Adrenal gland (tissue), 12 donors: ENCODE data around the gene ANO10. TPM values are rescaled to one million over a fixed set of nuclear protein-coding genes. Genes with fewer than 3 reads are reported as not detected.

Source experiments
- DNase-seq, 7 donors: peaks; one replicate each; pipeline ENCODE4 v3.0.0-alpha.2; 2019 to 2020
- H3K27ac ChIP-seq, 5 donors: fragments of 200-600 bp; sonication (generic) in 4 of 5; 1 replicate in 3 of 5; 2 replicates in 2 of 5; pipeline versions ENCODE4 v1.5.1 to v1.8.0; 2016 to 2020; ENCODE audit warnings: mild to moderate bottlenecking in 1 of 5
- H3K27me3 ChIP-seq: fragments of 200-600 bp; 2 replicates; pipeline ENCODE4 v1.8.0; 2021
- H3K36me3 ChIP-seq, 2 donors: fragments of 200-600 bp; replicated peaks in 1 of 2; 1 replicate in 1 of 2; 2 replicates in 1 of 2; pipeline versions ENCODE4 v1.5.1 to v1.8.0; 2018 to 2022
- H3K4me1 ChIP-seq, 2 donors: fragments of 200-600 bp; replicated peaks in 1 of 2; 1 replicate in 1 of 2; 2 replicates in 1 of 2; pipeline versions ENCODE4 v1.5.1 to v1.8.0; 2018 to 2021
- H3K4me3 ChIP-seq, 4 donors: fragments of 200-600 bp; sonication (generic) in 3 of 4; one replicate each; pipeline ENCODE4 v1.5.1; 2016 to 2018
- H3K9me3 ChIP-seq, 3 donors: fragments of 200-600 bp; sonication (generic) in 1 of 3; replicated peaks in 1 of 3; 1 replicate in 2 of 3; 2 replicates in 1 of 3; pipeline versions ENCODE4 v1.5.1 to v1.8.0; 2016 to 2021
- POLR2A ChIP-seq, 2 donors: fragments of 450-650 bp; IDR thresholded peaks; one replicate each; pipeline ENCODE4 v1.6.1; 2017; ENCODE audit warnings: antibody characterized with exemption in 2 of 2, mild to moderate bottlenecking in 2 of 2, moderate library complexity in 1 of 2
- WGBS, 4 donors: extraction: QIAGEN DNeasy Blood & Tissue Kit in 2 of 4; methylation state at CpG; one replicate each; pipeline versions ENCODE4 v1.1.5 to v1.1.7; 2013 to 2017; 5-methylcytosine and 5-hydroxymethylcytosine counted together
- intact Hi-C, 2 donors: fragments of 100-400 bp; cut with DNase I; formaldehyde crosslinking; loops; one replicate each; pipeline versions ENCODE4 v1.14.1 to v1.15.0; 2022 to 2023
- polyA plus RNA-seq, 3 donors: library from polyadenylated mRNA; stranded (reverse); fragments of 200-250 nt in 2 of 3; fragments of 350-450 nt in 1 of 3; fragmentation: Illumina TruSeq in 1 of 3; extraction: RNeasy Lipid Tissue Mini Kit (QIAGEN cat#74804) in 1 of 3; gene quantifications; one replicate each; pipeline ENCODE4 v1.2.3, GENCODE V29; 2013 to 2014
- total RNA-seq, 9 donors: library from RNA; depleted of rRNA in 4 of 9; stranded (reverse); fragments of >200 nt in 4 of 9; fragments of 120-200 nt in 1 of 9; fragmentation: NEBNext Ultra II Directional in 1 of 9; extraction: Animal tissue kit (Norgen Biotek cat#: 25700) in 1 of 9; gene quantifications; one replicate each; pipeline versions ENCODE4 v1.1.0 to v1.2.4, GENCODE V29; 2013 to 2023
- TF ChIP-seq, protein P1 (sequence below), 6 experiments: fragments of 450-650 bp in 4 of 6; fragments of 200-600 bp in 2 of 6; sonication (generic) in 1 of 6; IDR thresholded peaks; 1 replicate in 5 of 6; 2 replicates in 1 of 6; pipeline versions ENCODE4 v1.5.1 to v1.8.0; 2016 to 2021; ENCODE audit warnings: antibody characterized with exemption in 6 of 6, mild to moderate bottlenecking in 2 of 6, moderate library complexity in 1 of 6
- donor health status: healthy with polysubstance abuse.
- donor health status: Bipolar disorder and iron deficiency.
- donor health status: DM: yes; HTN: yes; CAD: no.
- donor health status: DM: no; HTN: no; CAD: no.
- donor health status: DM: no; HTN: no; CAD: no.
- donor health status: DM: yes; HTN: yes; CAD: no.

The ANO10 gene
- total and polyA plus RNA-seq, 12 donors = 10.7 to 34.8 (median 22.0) TPM

DNA sequence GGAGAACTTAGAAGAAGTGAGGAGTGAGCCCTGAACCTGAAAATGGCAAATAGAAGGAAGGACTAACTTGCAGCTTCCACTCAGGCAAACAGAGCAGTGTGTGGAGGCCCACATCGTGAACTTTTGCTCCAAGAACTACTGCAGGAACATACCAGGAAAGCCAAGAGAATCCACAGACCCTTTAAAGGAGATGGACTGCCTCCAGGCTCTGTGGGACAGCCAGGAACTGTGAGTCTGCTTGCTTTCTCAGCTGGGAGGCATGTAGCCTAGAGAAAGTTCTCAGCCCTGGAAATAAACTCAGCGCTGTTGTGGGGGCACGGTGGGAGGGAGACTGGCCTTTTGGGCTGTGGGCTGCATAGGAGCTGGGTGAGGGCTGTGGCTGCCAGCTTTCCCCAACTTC, 242.5 kb downstream of the ANO10 start:
- 62 to 74% (median 66%) methylated on average over 3 of the region's 3 CpGs for WGBS, 4 donors
- H3K36me3 ChIP-seq = no peaks in the 10 kb centered on the region
- H3K4me1 ChIP-seq = peaks cover 0 to 11% of the 10 kb centered on the region in 2 donors
- TF ChIP-seq, protein P1, sequence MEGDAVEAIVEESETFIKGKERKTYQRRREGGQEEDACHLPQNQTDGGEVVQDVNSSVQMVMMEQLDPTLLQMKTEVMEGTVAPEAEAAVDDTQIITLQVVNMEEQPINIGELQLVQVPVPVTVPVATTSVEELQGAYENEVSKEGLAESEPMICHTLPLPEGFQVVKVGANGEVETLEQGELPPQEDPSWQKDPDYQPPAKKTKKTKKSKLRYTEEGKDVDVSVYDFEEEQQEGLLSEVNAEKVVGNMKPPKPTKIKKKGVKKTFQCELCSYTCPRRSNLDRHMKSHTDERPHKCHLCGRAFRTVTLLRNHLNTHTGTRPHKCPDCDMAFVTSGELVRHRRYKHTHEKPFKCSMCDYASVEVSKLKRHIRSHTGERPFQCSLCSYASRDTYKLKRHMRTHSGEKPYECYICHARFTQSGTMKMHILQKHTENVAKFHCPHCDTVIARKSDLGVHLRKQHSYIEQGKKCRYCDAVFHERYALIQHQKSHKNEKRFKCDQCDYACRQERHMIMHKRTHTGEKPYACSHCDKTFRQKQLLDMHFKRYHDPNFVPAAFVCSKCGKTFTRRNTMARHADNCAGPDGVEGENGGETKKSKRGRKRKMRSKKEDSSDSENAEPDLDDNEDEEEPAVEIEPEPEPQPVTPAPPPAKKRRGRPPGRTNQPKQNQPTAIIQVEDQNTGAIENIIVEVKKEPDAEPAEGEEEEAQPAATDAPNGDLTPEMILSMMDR (IDR thresholded peaks at IDR 0.05) = no peak
- no peak for TF ChIP-seq POLR2A (IDR thresholded peaks at IDR 0.05)
- H3K4me3 ChIP-seq = no peak overlapping the region
- intact Hi-C loops = no loop called here
- H3K9me3 ChIP-seq = no peaks in the 10 kb centered on the region
- no peaks in the 10 kb centered on the region for H3K27me3 ChIP-seq
- H3K27ac ChIP-seq = no peak overlapping the region
- no peak for DNase-seq

DNA sequence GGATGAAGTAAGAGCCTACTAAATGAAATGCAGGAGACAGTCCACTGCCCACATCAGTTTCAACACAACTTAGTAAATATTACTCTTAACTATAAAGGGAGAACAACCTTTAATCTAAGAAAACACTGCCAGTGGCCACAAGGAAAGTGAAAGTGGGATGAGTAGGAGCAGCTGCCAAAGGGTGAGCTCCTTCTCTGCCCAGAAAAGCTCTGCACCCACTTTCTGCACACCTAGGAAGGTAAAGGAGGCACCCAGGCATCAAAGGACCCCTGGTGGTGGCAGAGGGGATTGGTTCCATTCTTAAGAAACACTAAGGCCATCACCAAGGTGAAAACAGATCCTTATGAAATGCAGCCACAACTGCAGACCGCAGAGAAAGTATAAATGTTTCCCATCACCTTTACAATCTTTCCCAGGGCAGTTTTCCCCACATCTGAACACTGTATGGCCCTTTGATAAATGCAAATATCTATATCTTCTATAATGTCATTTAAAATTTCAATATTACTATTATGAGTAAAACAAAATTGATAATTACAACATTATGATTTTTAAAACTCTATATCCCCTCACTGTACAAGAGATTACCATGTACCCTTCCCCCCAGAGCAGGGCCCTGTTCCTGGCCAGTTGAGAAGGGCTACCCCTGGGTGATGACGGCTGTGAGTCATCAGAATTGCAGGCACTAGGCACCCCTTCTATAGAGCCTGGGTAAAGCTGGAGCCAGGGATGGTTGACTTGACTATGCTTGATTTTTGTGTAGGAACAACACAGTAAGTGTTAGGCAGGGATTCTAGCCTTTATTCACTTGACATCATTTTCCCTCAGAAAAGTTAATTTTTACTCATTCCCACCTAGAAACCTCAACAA, 243.5 kb downstream of the ANO10 start:
- H3K27me3 ChIP-seq = no peaks in the 10 kb centered on the region
- peaks cover 0 to 11% of the 10 kb centered on the region in 2 donors for H3K4me1 ChIP-seq
- DNase-seq = peak in 4 of 7 donors; percentile 44 to 71 (median 57)
- no peak overlapping the region for H3K4me3 ChIP-seq
- intact Hi-C loops = no loop called here
- 87 to 98% (median 88%) methylated on average over 2 of the region's 2 CpGs for WGBS, 4 donors
- no peak overlapping the region for H3K27ac ChIP-seq
- H3K9me3 ChIP-seq = no peaks in the 10 kb centered on the region
- no peak for TF ChIP-seq POLR2A (IDR thresholded peaks at IDR 0.05)
- TF ChIP-seq, protein P1 (IDR thresholded peaks at IDR 0.05) = peak; percentile 35 to 60 (median 54)
- H3K36me3 ChIP-seq = no peaks in the 10 kb centered on the region

DNA sequence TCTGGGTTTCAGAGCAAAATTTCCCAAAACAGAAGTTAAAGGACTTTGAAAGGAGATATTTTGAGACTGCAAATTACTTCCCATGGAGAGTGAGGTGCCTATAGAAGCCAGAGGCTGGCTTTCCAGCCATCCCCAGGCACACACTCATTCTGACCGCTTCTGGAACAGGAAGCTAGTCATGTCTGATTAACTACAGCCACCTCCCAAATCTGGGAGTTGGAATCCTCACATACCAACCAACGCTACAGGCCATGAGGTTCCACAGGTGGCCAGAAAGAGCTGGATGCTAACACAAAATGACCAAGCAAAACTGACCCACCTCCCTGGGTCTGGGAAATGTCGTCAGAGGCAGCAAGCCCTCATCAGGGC, 248.3 kb downstream of the ANO10 start:
- WGBS, 4 donors = 87 to 100% (median 93%) methylated on average over 3 of the region's 3 CpGs
- no peak for DNase-seq
- intact Hi-C loops = no loop called here
- no peak overlapping the region for H3K27ac ChIP-seq
- H3K9me3 ChIP-seq = no peaks in the 10 kb centered on the region
- TF ChIP-seq, protein P1 (IDR thresholded peaks at IDR 0.05) = no peak
- TF ChIP-seq POLR2A (IDR thresholded peaks at IDR 0.05) = no peak
- no peaks in the 10 kb centered on the region for H3K27me3 ChIP-seq
- H3K4me3 ChIP-seq = no peak overlapping the region
- H3K36me3 ChIP-seq = no peaks in the 10 kb centered on the region
- peaks cover 0 to 9% of the 10 kb centered on the region in 2 donors for H3K4me1 ChIP-seq

DNA sequence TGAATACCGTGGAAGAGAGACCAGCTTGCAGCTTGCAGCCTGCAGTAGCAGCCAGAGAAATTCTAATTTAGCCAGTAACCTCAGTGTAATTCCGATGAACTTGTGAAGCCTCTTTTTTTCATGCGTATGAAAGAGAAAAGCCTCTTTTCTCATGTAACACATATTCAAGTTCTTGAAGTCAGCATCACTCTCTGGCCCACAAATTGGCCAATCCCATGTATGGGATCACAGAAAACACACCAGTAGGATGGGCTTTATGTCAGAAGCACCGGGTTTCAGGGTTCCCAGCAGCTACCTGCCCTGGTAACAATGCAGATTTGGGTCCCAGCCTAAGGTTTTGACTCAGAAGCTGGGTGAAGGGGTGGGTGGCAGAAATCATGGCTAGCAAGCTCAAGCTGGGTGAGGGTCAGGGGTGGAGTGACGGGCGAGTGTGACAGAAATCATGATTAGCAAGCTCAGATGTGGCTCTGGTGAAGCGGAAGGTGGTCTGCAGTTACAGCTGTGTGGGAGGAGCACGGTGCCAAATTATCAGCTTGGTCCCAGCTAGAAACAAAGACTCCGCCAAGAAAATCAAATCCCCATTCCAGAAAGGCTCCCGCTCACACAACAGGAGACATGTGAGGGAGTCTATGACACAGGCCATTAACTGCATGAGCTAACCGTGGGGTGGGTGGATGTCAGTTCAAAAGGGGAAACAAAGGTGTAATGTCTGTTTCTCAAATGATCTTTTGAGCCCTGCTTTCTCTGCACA, 248.8 kb downstream of the ANO10 start:
- intact Hi-C loops = no loop called here
- no peak for DNase-seq
- no peak for TF ChIP-seq POLR2A (IDR thresholded peaks at IDR 0.05)
- TF ChIP-seq, protein P1 (IDR thresholded peaks at IDR 0.05) = no peak
- Histone ChIP-seq H3K27me3 (no peaks in the 10 kb centered on the region), H3K36me3 (no peaks in the 10 kb centered on the region), H3K9me3 (no peaks in the 10 kb centered on the region), H3K4me1 (peaks cover 0 to 3% of the 10 kb centered on the region in 2 donors), H3K4me3 (no peak overlapping the region), H3K27ac (no peak overlapping the region)
- WGBS, 4 donors = 87 to 90% (median 89%) methylated on average over 11 of the region's 11 CpGs
